Measurements from ENCODE around the gene MYO16. TPM values are rescaled to one million over a fixed set of nuclear protein-coding genes. Genes with fewer than 3 reads are reported as not detected.

Gene MYO16
- total RNA-seq, 1 donor: not detected

DNA sequence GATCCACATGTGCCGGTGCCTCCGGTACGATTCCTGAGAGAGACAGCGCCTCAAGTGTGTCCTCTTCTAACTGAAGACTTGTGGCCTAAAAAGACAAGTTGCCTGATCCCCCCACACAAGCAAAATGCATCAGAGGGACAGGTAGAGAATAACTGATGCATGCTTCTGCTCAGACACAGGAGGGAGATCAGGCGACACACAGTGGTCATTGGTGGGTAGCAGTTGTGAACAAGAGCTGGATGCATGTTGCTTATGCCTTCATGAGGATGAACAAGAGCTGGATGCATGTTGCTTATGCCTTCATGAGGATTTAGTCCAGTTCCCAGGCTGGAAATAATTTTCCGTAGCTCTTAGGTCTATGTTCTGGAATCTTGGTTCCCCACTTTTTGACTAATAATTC lies 505.6 kb downstream of the MYO16 start:
- Histone ChIP-seq H3K4me2 (ENCODE audit: insufficient read depth, low read length) (no peak overlapping the region), H3K4me3 (ENCODE audit: insufficient read depth, low read length) (no peak overlapping the region), H3K27ac (ENCODE audit: low read depth, low read length) (no peak overlapping the region), H3K9me3 (ENCODE audit: low read depth, low read length) (no peaks in the 10 kb centered on the region), H2AFZ (ENCODE audit: low read length) (no peak overlapping the region), H3K4me1 (ENCODE audit: insufficient read depth, low read length) (no peaks in the 10 kb centered on the region), H3K27me3 (ENCODE audit: insufficient read depth, low read length) (peaks cover 2% of the 10 kb centered on the region), H3K79me2 (ENCODE audit: insufficient read depth, low read length) (no peaks in the 10 kb centered on the region), H3K36me3 (ENCODE audit: insufficient read depth, low read length) (no peaks in the 10 kb centered on the region), H4K20me1 (ENCODE audit: insufficient read depth, low read length) (no peaks in the 10 kb centered on the region)
- DNase-seq (ENCODE audit: insufficient read length, low spot score, missing footprints): no peak
- TF ChIP-seq, protein P1, sequence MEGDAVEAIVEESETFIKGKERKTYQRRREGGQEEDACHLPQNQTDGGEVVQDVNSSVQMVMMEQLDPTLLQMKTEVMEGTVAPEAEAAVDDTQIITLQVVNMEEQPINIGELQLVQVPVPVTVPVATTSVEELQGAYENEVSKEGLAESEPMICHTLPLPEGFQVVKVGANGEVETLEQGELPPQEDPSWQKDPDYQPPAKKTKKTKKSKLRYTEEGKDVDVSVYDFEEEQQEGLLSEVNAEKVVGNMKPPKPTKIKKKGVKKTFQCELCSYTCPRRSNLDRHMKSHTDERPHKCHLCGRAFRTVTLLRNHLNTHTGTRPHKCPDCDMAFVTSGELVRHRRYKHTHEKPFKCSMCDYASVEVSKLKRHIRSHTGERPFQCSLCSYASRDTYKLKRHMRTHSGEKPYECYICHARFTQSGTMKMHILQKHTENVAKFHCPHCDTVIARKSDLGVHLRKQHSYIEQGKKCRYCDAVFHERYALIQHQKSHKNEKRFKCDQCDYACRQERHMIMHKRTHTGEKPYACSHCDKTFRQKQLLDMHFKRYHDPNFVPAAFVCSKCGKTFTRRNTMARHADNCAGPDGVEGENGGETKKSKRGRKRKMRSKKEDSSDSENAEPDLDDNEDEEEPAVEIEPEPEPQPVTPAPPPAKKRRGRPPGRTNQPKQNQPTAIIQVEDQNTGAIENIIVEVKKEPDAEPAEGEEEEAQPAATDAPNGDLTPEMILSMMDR (IDR thresholded peaks at IDR 0.05; ENCODE audit: extremely low read depth, low read depth, low read length): no peak

DNA sequence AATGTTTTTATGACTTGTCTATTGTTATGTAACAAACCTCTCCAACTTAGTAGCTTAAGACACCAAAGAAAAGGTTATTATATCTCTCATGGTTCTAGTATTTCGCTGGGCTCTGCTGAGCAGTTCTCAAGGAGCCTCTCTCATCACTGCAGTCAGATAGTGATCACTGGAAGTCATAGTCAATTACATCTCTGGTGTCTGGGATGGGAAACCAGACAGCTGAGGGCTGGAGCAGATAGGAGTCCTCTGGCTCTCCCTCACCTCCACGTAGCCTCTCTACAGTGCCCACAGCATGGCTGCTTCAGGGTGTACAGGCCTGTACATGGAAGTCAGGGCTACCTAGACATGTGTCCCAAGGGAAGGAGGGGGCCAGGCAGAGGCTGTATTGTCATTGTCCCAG lies 507.5 kb downstream of the MYO16 start:
- H4K20me1 ChIP-seq (ENCODE audit: insufficient read depth, low read length): no peaks in the 10 kb centered on the region
- H3K4me1 ChIP-seq (ENCODE audit: insufficient read depth, low read length): no peaks in the 10 kb centered on the region
- no peak overlapping the region for H2AFZ ChIP-seq (ENCODE audit: low read length)
- H3K9me3 ChIP-seq (ENCODE audit: low read depth, low read length): no peaks in the 10 kb centered on the region
- no peaks in the 10 kb centered on the region for H3K36me3 ChIP-seq (ENCODE audit: insufficient read depth, low read length)
- peaks cover 12% of the 10 kb centered on the region for H3K27me3 ChIP-seq (ENCODE audit: insufficient read depth, low read length)
- H3K79me2 ChIP-seq (ENCODE audit: insufficient read depth, low read length): no peaks in the 10 kb centered on the region
- H3K27ac ChIP-seq (ENCODE audit: low read depth, low read length): no peak overlapping the region
- TF ChIP-seq, protein P1 (IDR thresholded peaks at IDR 0.05; ENCODE audit: extremely low read depth, low read depth, low read length): no peak
- H3K4me2 ChIP-seq (ENCODE audit: insufficient read depth, low read length): no peak overlapping the region
- H3K4me3 ChIP-seq (ENCODE audit: insufficient read depth, low read length): no peak overlapping the region
- no peak for DNase-seq (ENCODE audit: insufficient read length, low spot score, missing footprints)

DNA sequence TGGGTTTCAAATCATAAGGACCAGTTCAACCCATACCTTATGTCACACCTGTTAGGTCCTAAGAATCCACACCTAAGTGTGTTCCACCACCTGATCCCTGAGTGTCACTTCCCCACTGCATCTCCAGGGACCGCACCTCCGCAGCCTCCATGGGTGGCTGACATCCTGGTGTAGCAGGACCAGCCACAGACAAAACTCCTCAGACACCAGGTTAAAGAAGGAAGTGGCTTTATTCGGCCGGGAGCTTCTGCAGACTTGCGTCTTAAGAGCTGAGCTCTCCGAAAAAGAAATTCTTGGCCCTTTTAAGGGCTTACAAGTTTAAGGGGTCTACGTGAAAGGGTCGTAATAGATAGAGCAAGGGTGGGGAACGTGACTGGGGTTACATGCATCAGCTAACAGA lies 509.9 kb downstream of the MYO16 start:
- no peaks in the 10 kb centered on the region for H4K20me1 ChIP-seq (ENCODE audit: insufficient read depth, low read length)
- H2AFZ ChIP-seq (ENCODE audit: low read length): no peak overlapping the region
- H3K4me2 ChIP-seq (ENCODE audit: insufficient read depth, low read length): no peak overlapping the region
- H3K36me3 ChIP-seq (ENCODE audit: insufficient read depth, low read length): no peaks in the 10 kb centered on the region
- H3K9me3 ChIP-seq (ENCODE audit: low read depth, low read length): no peaks in the 10 kb centered on the region
- H3K79me2 ChIP-seq (ENCODE audit: insufficient read depth, low read length): no peaks in the 10 kb centered on the region
- peaks cover 26% of the 10 kb centered on the region for H3K27me3 ChIP-seq (ENCODE audit: insufficient read depth, low read length)
- TF ChIP-seq, protein P1 (IDR thresholded peaks at IDR 0.05; ENCODE audit: extremely low read depth, low read depth, low read length): no peak
- DNase-seq (ENCODE audit: insufficient read length, low spot score, missing footprints): no peak
- no peak overlapping the region for H3K4me3 ChIP-seq (ENCODE audit: insufficient read depth, low read length)
- H3K27ac ChIP-seq (ENCODE audit: low read depth, low read length): no peak overlapping the region
- H3K4me1 ChIP-seq (ENCODE audit: insufficient read depth, low read length): no peaks in the 10 kb centered on the region

DNA sequence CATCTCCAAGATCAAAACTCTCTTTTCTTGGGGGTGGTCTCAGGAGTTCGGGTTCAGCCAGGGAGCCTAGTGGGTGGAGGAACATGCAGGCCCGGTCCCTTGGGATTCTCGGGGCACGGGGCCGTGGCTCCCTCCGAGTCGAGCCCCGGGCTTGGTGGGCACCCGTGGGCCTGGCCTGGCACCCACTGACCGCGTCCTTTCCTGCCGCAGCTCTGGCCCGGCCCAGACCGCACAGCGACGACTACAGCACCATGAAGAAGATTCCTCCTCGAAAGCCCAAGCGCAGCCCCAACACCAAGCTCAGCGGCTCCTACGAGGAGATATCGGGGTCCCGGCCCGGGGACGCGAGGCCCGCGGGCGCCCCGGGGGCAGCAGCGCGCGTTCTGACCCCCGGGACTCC lies 510.6 kb downstream of the MYO16 start:
- H3K79me2 ChIP-seq (ENCODE audit: insufficient read depth, low read length): no peaks in the 10 kb centered on the region
- H3K27ac ChIP-seq (ENCODE audit: low read depth, low read length): no peak overlapping the region
- peaks cover 26% of the 10 kb centered on the region for H3K27me3 ChIP-seq (ENCODE audit: insufficient read depth, low read length)
- H2AFZ ChIP-seq (ENCODE audit: low read length): no peak overlapping the region
- no peak overlapping the region for H3K4me2 ChIP-seq (ENCODE audit: insufficient read depth, low read length)
- no peaks in the 10 kb centered on the region for H3K9me3 ChIP-seq (ENCODE audit: low read depth, low read length)
- no peaks in the 10 kb centered on the region for H3K36me3 ChIP-seq (ENCODE audit: insufficient read depth, low read length)
- TF ChIP-seq, protein P1 (IDR thresholded peaks at IDR 0.05; ENCODE audit: extremely low read depth, low read depth, low read length): no peak
- no peak overlapping the region for H3K4me3 ChIP-seq (ENCODE audit: insufficient read depth, low read length)
- DNase-seq (ENCODE audit: insufficient read length, low spot score, missing footprints): no peak
- no peaks in the 10 kb centered on the region for H3K4me1 ChIP-seq (ENCODE audit: insufficient read depth, low read length)
- H4K20me1 ChIP-seq (ENCODE audit: insufficient read depth, low read length): no peaks in the 10 kb centered on the region

All from osteoblast (primary cell).